HG03565 (cell line): Measurements from ENCODE around the gene TULP1.
A peak's percentile ranks its signal among the peaks of the same experiment; 100 is the strongest.

ENCODE experiments used
- ATAC-seq: cut with Tn5 transposase; IDR thresholded peaks from one replicate; pipeline ENCODE4 v1.9.1; 2021; ENCODE audit warnings: mild to moderate bottlenecking, moderate library complexity; ENCODE audit not compliant: unreplicated experiment

The TULP1 gene

GRCh38 chr6:35468181-35468979 lies 44.3 kb downstream of the TULP1 start, which contains the start of gene RPL10A:
TSS of gene RPL10A (plus strand) at chr6:35468401. CDS start at chr6:35468435, 34 bp downstream.
- ATAC-seq, result peak; percentile 84

- ATAC-seq, result no peak
Measured at GRCh38 chr6:35465646-35466045, 47.0 kb downstream of the TULP1 start.

DNA sequence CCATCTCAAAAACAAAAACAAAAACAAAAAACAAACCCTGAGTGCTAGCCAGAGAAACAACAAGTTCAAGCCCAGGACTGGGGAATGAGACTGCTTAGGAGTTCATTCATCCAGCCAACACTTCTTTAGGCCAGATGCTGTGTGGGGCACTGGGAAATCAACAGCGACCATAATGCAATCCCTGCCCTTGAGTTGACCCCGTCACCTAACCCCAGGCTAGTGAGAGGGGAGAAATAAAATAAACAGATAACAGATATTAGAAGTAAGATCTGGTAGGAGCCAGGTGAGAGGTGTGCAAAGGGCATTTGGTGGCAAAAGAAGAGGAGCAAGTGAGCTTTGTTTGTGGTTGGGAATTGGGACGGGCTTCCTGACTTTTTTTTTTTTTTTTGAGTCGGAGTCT lies 49.4 kb downstream of the TULP1 start:
- ATAC-seq, result no peak

DNA sequence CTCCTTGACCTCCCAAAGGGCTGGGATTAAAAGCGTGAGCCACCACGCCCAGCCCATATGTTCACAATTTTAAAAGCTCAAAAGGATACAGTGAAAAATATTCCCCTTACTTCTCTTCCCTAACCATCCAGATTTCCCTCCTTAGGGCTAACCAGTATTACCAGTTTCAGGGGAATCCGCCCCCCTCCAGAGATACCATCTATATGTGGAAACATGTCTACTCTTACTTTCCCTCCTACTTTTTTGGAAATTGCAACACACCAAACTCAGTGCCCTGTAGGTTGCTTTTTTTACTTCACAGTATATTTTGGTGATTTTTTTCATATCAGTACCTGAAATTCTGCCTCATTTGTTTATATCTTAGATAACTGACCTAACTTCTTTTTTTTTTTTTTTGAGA lies 51.4 kb downstream of the TULP1 start:
- no peak for ATAC-seq

GRCh38 chr6:35457907-35458306 lies 54.8 kb downstream of the TULP1 start:
- no peak for ATAC-seq

- ATAC-seq, result no peak
Measured at GRCh38 chr6:35454391-35455110, 58.1 kb downstream of the TULP1 start.

GRCh38 chr6:35453236-35453635 lies 59.5 kb downstream of the TULP1 start:
- ATAC-seq, result no peak

GRCh38 chr6:35452183-35453090 lies 60.3 kb downstream of the TULP1 start, which contains the start of gene FANCE:
TSS of gene FANCE (plus strand) at chr6:35452338. CDS start at chr6:35452546, 208 bp downstream.
- peak; percentile 72 for ATAC-seq

DNA sequence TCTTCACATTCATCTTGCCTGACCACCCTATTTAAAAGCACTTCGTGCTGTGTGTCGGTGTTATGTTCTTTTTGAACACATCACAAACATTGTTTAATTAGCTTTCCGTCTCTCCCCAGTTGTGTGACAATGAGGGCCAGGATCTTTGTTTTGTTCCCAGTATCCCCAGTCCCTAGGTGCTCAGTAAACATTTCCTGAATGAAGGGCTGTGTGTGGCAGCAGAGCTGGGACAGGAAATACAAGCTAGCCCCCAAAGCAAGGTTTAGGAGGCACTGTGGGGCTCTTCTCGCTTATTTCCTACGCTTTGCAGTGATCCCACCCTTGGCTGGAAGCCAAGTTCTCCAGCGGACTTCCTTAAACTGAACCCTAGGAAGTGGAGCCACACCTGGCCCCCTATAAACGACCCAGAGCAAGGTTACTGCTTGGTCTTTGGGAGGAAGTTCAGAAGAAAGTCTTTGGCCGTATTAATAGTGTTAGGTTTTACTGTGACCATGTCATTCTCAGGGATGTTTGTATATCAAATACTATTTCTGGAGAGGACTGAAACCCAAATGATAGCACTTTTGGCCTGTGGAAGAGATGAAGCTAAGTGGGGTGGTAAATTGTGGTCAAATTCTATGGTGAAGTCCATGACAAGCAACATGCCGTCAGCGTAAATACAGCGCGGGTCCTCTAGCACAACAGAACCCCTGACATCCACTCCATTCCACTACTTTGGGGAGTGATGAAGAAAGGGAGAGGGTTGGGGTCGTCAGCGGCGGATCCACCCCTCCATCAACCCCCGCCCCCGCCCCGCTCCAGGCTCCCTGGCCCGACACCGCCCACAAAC lies 61.1 kb downstream of the TULP1 start:
- ATAC-seq, result no peak

DNA sequence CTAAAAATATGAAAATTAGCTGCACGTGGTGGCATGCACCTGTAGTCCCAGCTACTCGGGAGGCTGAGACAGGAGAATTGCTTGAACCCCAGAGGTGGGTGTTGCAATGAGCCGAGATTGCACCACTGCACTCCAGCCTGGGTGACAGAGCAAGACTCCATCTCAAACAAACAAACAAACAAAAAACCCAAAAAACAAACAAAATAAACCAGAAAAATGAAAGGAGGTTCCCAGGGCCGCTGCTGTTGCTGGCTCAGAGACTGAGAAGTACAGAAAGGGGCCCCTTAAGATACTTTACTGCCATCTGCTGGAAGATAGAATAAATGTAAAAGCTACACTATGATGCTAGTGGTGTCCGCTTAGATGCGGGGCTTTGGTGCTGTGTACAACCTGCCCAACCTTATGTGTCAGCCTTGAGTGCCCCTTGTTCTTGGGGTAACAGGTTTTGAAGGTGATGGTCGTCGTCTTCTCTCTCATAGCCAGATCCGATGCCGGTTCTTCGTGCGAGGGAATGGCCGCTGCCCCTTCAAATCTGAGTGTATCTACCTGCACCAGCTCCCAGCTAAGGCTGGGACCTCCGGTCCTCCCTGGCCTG lies 63.3 kb downstream of the TULP1 start:
- peak; percentile 32 for ATAC-seq

DNA sequence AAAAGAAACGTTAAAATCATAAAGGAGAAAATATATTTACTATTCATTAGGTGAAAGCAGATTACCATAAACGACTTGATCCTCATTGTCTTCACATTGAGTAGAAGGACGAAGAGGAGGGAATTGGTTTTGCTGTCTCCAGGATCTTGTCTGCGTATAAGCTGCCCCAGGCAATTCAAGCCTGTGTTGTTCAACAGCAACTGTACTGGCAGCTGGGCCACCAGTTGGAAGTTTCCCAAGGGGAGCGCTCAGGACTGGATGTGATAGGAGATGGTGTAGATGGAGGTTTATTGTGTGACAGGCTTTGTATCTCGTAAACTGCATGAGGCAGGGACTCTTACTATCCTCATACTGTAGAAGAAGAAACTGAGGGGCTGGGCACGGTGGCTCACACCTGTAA lies 64.5 kb downstream of the TULP1 start:
- ATAC-seq, result no peak
